NCI-H2029 (cell line): ENCODE data around the gene CALB2.
"Not testable (repeated sequence)": the region's sequence is repeated elsewhere in the genome, so short reads cannot be mapped to it uniquely, and the experiment has no call there.

ENCODE experiments used
- DNase-seq: peaks from one replicate; lab custom pipeline; 2025; lab: John Stamatoyannopoulos, UW

CALB2 gene

GRCh38 chr16:71352963-71353460, 5.5 kb upstream of the CALB2 start:
- DNase-seq: no peak

- no peak for DNase-seq
Observed at GRCh38 chr16:71353736-71354135, 4.8 kb upstream of the CALB2 start.

GRCh38 chr16:71354156-71354555, 4.4 kb upstream of the CALB2 start:
- DNase-seq: no peak

- no peak for DNase-seq
Observed at GRCh38 chr16:71356051-71356740, 2.3 kb upstream of the CALB2 start.

- DNase-seq: not testable (repeated sequence)
Observed at GRCh38 chr16:71356936-71357335, 1.6 kb upstream of the CALB2 start.

GRCh38 chr16:71357681-71358080, 842 bp upstream of the CALB2 start:
- no peak for DNase-seq

GRCh38 chr16:71359431-71359830, 908 bp downstream of the CALB2 start:
- DNase-seq: no peak

GRCh38 chr16:71360378-71360777, 1.9 kb downstream of the CALB2 start:
- DNase-seq: no peak

- no peak for DNase-seq
Observed at GRCh38 chr16:71364133-71364681, 5.7 kb downstream of the CALB2 start.

- DNase-seq: no peak
Observed at GRCh38 chr16:71365021-71365420, 6.5 kb downstream of the CALB2 start.

- no peak for DNase-seq
Observed at GRCh38 chr16:71367241-71367976, 8.9 kb downstream of the CALB2 start.

- DNase-seq: no peak
Observed at GRCh38 chr16:71368958-71369357, 10.4 kb downstream of the CALB2 start.

GRCh38 chr16:71369494-71369893, 11.0 kb downstream of the CALB2 start:
- no peak for DNase-seq

GRCh38 chr16:71371237-71371636, 12.7 kb downstream of the CALB2 start:
- no peak for DNase-seq

- no peak for DNase-seq
Observed at GRCh38 chr16:71373073-71373472, 14.6 kb downstream of the CALB2 start.

- DNase-seq: no peak
Observed at GRCh38 chr16:71376465-71377157, 18.1 kb downstream of the CALB2 start.

- no peak for DNase-seq
Observed at GRCh38 chr16:71379711-71380110, 21.2 kb downstream of the CALB2 start.

GRCh38 chr16:71380831-71381230, 22.3 kb downstream of the CALB2 start:
- DNase-seq: no peak

- no peak for DNase-seq
Observed at GRCh38 chr16:71383054-71383773, 24.7 kb downstream of the CALB2 start.

- DNase-seq: no peak
Observed at GRCh38 chr16:71384073-71384724, 25.7 kb downstream of the CALB2 start.
